H9 (cell line): ENCODE data around the gene S100A6. TPM values are rescaled to one million over a fixed set of nuclear protein-coding genes. Genes with fewer than 3 reads are reported as not detected.

Source experiments
- DNase-seq: peaks from one replicate; pipeline ENCODE4 v3.0.0-alpha.2; 2017
- H2AFZ ChIP-seq: one replicate; pipeline ENCODE4 v1.6.1; 2013; ENCODE audit warnings: mild to moderate bottlenecking, low read length, control low read depth, moderate library complexity
- H2AK5ac ChIP-seq: 2 replicates; pipeline ENCODE4 v1.6.1; 2013; ENCODE audit warnings: low read length, control low read depth, mixed read lengths; ENCODE audit not compliant: insufficient read length
- H2BK120ac ChIP-seq: one replicate; pipeline ENCODE4 v1.6.1; 2013; ENCODE audit warnings: low read depth, mild to moderate bottlenecking, low read length, control low read depth, inconsistent platforms; ENCODE audit not compliant: poor library complexity, severe bottlenecking
- H2BK12ac ChIP-seq: 2 replicates; pipeline ENCODE4 v1.6.1; 2013; ENCODE audit warnings: low read length, control low read depth, mixed read lengths, low read depth; ENCODE audit not compliant: insufficient read length
- H2BK15ac ChIP-seq: 2 replicates; pipeline ENCODE4 v1.6.1; 2013; ENCODE audit warnings: low read depth, low read length, control low read depth
- H2BK20ac ChIP-seq: one replicate; pipeline ENCODE4 v1.6.1; 2013; ENCODE audit warnings: low read depth, mild to moderate bottlenecking, low read length, control low read depth, inconsistent platforms; ENCODE audit not compliant: poor library complexity, severe bottlenecking
- H2BK5ac ChIP-seq: 2 replicates; pipeline ENCODE4 v1.6.1; 2013; ENCODE audit warnings: low read length, control low read depth, mixed read lengths; ENCODE audit not compliant: insufficient read length
- H3K14ac ChIP-seq: 2 replicates; pipeline ENCODE4 v1.6.1; 2013; ENCODE audit warnings: low read length, control low read depth; ENCODE audit not compliant: insufficient read depth
- H3K18ac ChIP-seq: 2 replicates; pipeline ENCODE4 v1.6.1; 2013; ENCODE audit warnings: low read depth, mild to moderate bottlenecking, mixed read lengths, low read length, control low read depth; ENCODE audit not compliant: insufficient read length
- H3K23ac ChIP-seq: 2 replicates; pipeline ENCODE4 v1.6.1; 2013; ENCODE audit warnings: low read length, control low read depth, mixed read lengths, low read depth; ENCODE audit not compliant: insufficient read length
- H3K23me2 ChIP-seq: 2 replicates; pipeline ENCODE4 v1.6.1; 2013; ENCODE audit warnings: low read depth, mild to moderate bottlenecking, mixed read lengths, low read length, control low read depth; ENCODE audit not compliant: insufficient read length, poor library complexity, severe bottlenecking
- H3K27ac ChIP-seq: 2 replicates; pipeline ENCODE4 v1.5.1; 2013; ENCODE audit warnings: low read length, control low read depth, mixed read lengths, low read depth; ENCODE audit not compliant: insufficient read length
- H3K27me3 ChIP-seq: 2 replicates; pipeline ENCODE4 v1.6.1; 2013; ENCODE audit warnings: low read length, control low read depth, inconsistent platforms; ENCODE audit not compliant: insufficient read depth
- H3K4ac ChIP-seq: 2 replicates; pipeline ENCODE4 v1.6.1; 2013; ENCODE audit warnings: low read depth, mild to moderate bottlenecking, control low read depth, inconsistent platforms, low read length, moderate library complexity
- H3K4me1 ChIP-seq: 2 replicates; pipeline ENCODE4 v1.6.1; 2013; ENCODE audit warnings: low read length, control low read depth, inconsistent platforms; ENCODE audit not compliant: insufficient read depth
- H3K4me2 ChIP-seq: 2 replicates; pipeline ENCODE4 v1.6.1; 2013; ENCODE audit warnings: low read length, control low read depth, mixed read lengths; ENCODE audit not compliant: insufficient read length, insufficient read depth
- H3K56ac ChIP-seq: 2 replicates; pipeline ENCODE4 v1.6.1; 2013; ENCODE audit warnings: low read depth, mild to moderate bottlenecking, mixed read lengths, low read length, control low read depth; ENCODE audit not compliant: insufficient read length
- H3K79me1 ChIP-seq: 2 replicates; pipeline ENCODE4 v1.6.1; 2013; ENCODE audit warnings: low read depth, mild to moderate bottlenecking, moderate library complexity, low read length, control low read depth, inconsistent platforms; ENCODE audit not compliant: insufficient read depth, poor library complexity, severe bottlenecking
- H3K79me2 ChIP-seq: 2 replicates; pipeline ENCODE4 v1.6.1; 2013; ENCODE audit warnings: low read length, control low read depth, inconsistent platforms; ENCODE audit not compliant: insufficient read depth
- H3K9ac ChIP-seq: 2 replicates; pipeline ENCODE4 v1.6.1; 2013; ENCODE audit warnings: low read length, control low read depth, mixed read lengths; ENCODE audit not compliant: insufficient read length; ENCODE audit errors: extremely low read depth
- H3K9me3 ChIP-seq: one replicate; pipeline ENCODE4 v1.6.1; 2013; ENCODE audit warnings: low read depth, low read length, inconsistent platforms; ENCODE audit not compliant: control insufficient read depth
- H3T11ph ChIP-seq: one replicate; pipeline ENCODE4 v1.6.1; 2013; ENCODE audit warnings: mild to moderate bottlenecking, low read length, control low read depth, inconsistent platforms
- H4K20me1 ChIP-seq: one replicate; pipeline ENCODE4 v1.6.1; 2013; ENCODE audit not compliant: control insufficient read depth, insufficient read length, insufficient read depth
- H4K5ac ChIP-seq: 2 replicates; pipeline ENCODE4 v1.6.1; 2013; ENCODE audit warnings: low read depth, mild to moderate bottlenecking, mixed read lengths, low read length, control low read depth; ENCODE audit not compliant: insufficient read length
- H4K8ac ChIP-seq: replicated peaks from 2 replicates; pipeline ENCODE4 v1.6.1; 2013; ENCODE audit warnings: low read length, control low read depth, mixed read lengths, low read depth; ENCODE audit not compliant: insufficient read length
- H4K91ac ChIP-seq: 2 replicates; pipeline ENCODE4 v1.6.1; 2013; ENCODE audit warnings: low read depth, mild to moderate bottlenecking, moderate library complexity, mixed read lengths, low read length, control low read depth; ENCODE audit not compliant: insufficient read length
- H3K27ac Mint-ChIP-seq, 3 experiments: 2 replicates in 2 of 3; 3 replicates in 1 of 3; pipeline ENCODE4 v1.8.0; 2020 to 2021; ENCODE audit warnings: mixed read lengths in 3 of 3, mild to moderate bottlenecking in 1 of 3, moderate library complexity in 1 of 3
- H3K27me3 Mint-ChIP-seq: 2 replicates; pipeline ENCODE4 v1.8.0; 2021; ENCODE audit warnings: low read depth, mild to moderate bottlenecking, moderate library complexity, mixed read lengths
- H3K36me3 Mint-ChIP-seq, 3 experiments: 2 replicates in 2 of 3; 3 replicates in 1 of 3; pipeline ENCODE4 v1.8.0; 2020 to 2021; ENCODE audit warnings: low read depth in 3 of 3, mixed read lengths in 3 of 3; ENCODE audit not compliant: insufficient read depth in 1 of 3
- H3K4me1 Mint-ChIP-seq, 2 experiments: 2 replicates each; pipeline ENCODE4 v1.8.0; 2020; ENCODE audit warnings: mixed read lengths in 2 of 2
- H3K4me3 Mint-ChIP-seq, 2 experiments: 2 replicates in 1 of 2; 3 replicates in 1 of 2; pipeline ENCODE4 v1.8.0; 2020 to 2021; ENCODE audit warnings: mild to moderate bottlenecking in 2 of 2, mixed read lengths in 2 of 2, moderate library complexity in 1 of 2
- H3K9me3 Mint-ChIP-seq, 2 experiments: 2 replicates in 1 of 2; 3 replicates in 1 of 2; pipeline ENCODE4 v1.8.0; 2020; ENCODE audit warnings: mild to moderate bottlenecking in 2 of 2, mixed read lengths in 2 of 2, moderate library complexity in 1 of 2
- WGBS: extraction: QIAGEN DNeasy Blood & Tissue Kit; methylation state at CpG from one replicate; pipeline ENCODE4 v1.1.7; 2013; ENCODE audit warnings: missing lambda C conversion rate, low lambda C conversion rate, mixed read lengths; ENCODE audit not compliant: insufficient read length; ENCODE audit errors: extremely low coverage; 5-methylcytosine and 5-hydroxymethylcytosine counted together
- total RNA-seq: library from RNA; stranded (reverse); gene quantifications from 2 replicates; pipeline ENCODE4 v1.2.1, GENCODE V29; 2021
- TF ChIP-seq, protein P1 (sequence below): fragments of 200-600 bp; sonication (generic); conservative IDR thresholded peaks from 3 replicates; pipeline ENCODE4 v1.8.0; 2021; ENCODE audit warnings: antibody characterized with exemption, mild to moderate bottlenecking

S100A6 gene
- total RNA-seq, 1 experiment from 2014 or later: not detected

DNA sequence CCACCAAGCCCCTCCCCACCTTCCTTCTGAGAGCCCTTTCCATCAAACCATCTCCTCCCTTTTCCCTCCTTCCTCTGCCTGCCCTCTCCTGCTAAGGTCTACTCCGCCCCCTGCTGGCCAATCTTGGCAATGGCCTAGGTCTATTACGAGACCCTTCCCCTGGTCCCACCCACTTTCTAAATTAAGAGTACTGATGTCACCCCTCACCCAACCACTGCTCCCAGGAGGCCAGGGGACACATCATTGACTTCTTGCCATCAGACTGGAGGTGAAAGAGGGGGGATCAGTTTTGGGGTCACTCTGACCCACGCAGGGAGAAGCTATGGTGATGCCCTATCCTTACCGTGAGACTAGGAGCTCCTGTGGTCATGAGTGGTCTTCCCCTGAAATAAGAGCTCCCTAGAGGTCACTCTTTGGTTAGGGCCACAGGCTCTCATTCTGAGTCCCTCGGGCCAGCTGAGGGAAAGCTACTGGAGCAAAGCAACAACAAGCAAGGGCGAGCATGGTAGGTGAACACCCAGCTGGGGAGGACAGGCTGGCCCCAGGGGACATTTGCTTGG lies 40.7 kb downstream of the S100A6 start:
- Histone ChIP-seq H2BK120ac (no peak overlapping the region), H2BK12ac (no peak overlapping the region), H2BK5ac (no peak overlapping the region), H3K4me2 (no peak overlapping the region), H3K23me2 (no peaks in the 10 kb centered on the region), H2BK15ac (no peak overlapping the region), H3K79me2 (no peaks in the 10 kb centered on the region), H3K56ac (no peak overlapping the region), H3K27me3 (no peaks in the 10 kb centered on the region), H3K18ac (no peak overlapping the region), H4K91ac (no peak overlapping the region), H3K9ac (no peak overlapping the region), H2AK5ac (no peak overlapping the region), H4K8ac (no peak overlapping the region), H3K4me1 (no peaks in the 10 kb centered on the region; the same call in 1 of the 2 replicates), H3T11ph (no peak overlapping the region), H4K20me1 (no peaks in the 10 kb centered on the region), H3K23ac (no peak overlapping the region), H3K14ac (no peak overlapping the region), H2AFZ (peak overlapping the region; percentile 50), H3K9me3 (no peaks in the 10 kb centered on the region), H2BK20ac (no peak overlapping the region), H3K27ac (no peak overlapping the region), H3K79me1 (no peaks in the 10 kb centered on the region), H4K5ac (no peak overlapping the region), H3K4ac (no peak overlapping the region)
- Mint-ChIP-seq H3K27me3 (peaks cover 3% of the 10 kb centered on the region), H3K36me3 (no peaks in the 10 kb centered on the region), H3K4me1 (peaks cover 11 to 23% of the 10 kb centered on the region in 2 experiments), H3K9me3 (no peaks in the 10 kb centered on the region; a peak in 1 of 5 replicates), H3K4me3 (no peak overlapping the region; a peak in 1 of 5 replicates), H3K27ac (peak overlapping the region in 2 of 3 experiments; percentile 52 to 56; a peak in 3 of 7 replicates)
- WGBS: no CpG with 5 or more reads among the region's 6 CpGs
- peak; percentile 95 for DNase-seq
- TF ChIP-seq, protein P1, sequence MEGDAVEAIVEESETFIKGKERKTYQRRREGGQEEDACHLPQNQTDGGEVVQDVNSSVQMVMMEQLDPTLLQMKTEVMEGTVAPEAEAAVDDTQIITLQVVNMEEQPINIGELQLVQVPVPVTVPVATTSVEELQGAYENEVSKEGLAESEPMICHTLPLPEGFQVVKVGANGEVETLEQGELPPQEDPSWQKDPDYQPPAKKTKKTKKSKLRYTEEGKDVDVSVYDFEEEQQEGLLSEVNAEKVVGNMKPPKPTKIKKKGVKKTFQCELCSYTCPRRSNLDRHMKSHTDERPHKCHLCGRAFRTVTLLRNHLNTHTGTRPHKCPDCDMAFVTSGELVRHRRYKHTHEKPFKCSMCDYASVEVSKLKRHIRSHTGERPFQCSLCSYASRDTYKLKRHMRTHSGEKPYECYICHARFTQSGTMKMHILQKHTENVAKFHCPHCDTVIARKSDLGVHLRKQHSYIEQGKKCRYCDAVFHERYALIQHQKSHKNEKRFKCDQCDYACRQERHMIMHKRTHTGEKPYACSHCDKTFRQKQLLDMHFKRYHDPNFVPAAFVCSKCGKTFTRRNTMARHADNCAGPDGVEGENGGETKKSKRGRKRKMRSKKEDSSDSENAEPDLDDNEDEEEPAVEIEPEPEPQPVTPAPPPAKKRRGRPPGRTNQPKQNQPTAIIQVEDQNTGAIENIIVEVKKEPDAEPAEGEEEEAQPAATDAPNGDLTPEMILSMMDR: peak; percentile 96
